SK-N-SH (cell line): ENCODE measurements around the gene DOCK4. TPM values are rescaled to one million over a fixed set of nuclear protein-coding genes. Genes with fewer than 3 reads are reported as not detected.

ENCODE experiments used
- CTCF ChIA-PET: fragments of 300-600, 350-600 bp; formaldehyde crosslinking; extraction: SDS; loops from one replicate; lab custom pipeline; 2021; lab: Yijun Ruan, JAX
- POLR2A ChIA-PET: fragments of 350-600 bp; sonication (Branson Sonifier 250); formaldehyde crosslinking; extraction: SDS; loops from one replicate; lab custom pipeline; 2020; ENCODE audit warnings: antibody characterized with exemption, inconsistent platforms; lab: Yijun Ruan, JAX
- DNase-seq: peaks from one replicate; pipeline ENCODE4 v3.0.0; 2012
- H2AFZ ChIP-seq: fragments of 200-600 bp; sonication (generic); 2 replicates; pipeline ENCODE4 v1.8.1; 2016; ENCODE audit warnings: antibody characterized with exemption, mild to moderate bottlenecking, low read depth
- H3F3A ChIP-seq: fragments of 200-600 bp; sonication (generic); replicated peaks from 2 replicates; pipeline ENCODE3; 2016; ENCODE audit warnings: antibody characterized with exemption, mild to moderate bottlenecking; ENCODE audit not compliant: insufficient read depth
- H3K27ac ChIP-seq, 2 experiments: fragments of 200-500 bp in 1 of 2; fragments of 200-600 bp in 1 of 2; sonication (Bioruptor generic) in 1 of 2; sonication (generic), shearing (Covaris generic) in 1 of 2; 2 replicates each; pipeline versions ENCODE4 v1.5.1 to v1.6.1; 2014 to 2016; ENCODE audit warnings: low read depth in 2 of 2, inconsistent platforms in 1 of 2, low read length in 1 of 2, mild to moderate bottlenecking in 1 of 2, mixed read lengths in 1 of 2
- H3K27me3 ChIP-seq: fragments of 200-600 bp; sonication (generic), shearing (Covaris generic); 2 replicates; pipeline ENCODE4 v1.6.1; 2016; ENCODE audit warnings: mixed run types; ENCODE audit not compliant: insufficient read depth
- H3K36me3 ChIP-seq, 2 experiments: fragments of 200-500 bp in 1 of 2; fragments of 200-600 bp in 1 of 2; sonication (Bioruptor generic) in 1 of 2; sonication (generic) in 1 of 2; replicated peaks in 1 of 2; 2 replicates each; pipeline versions ENCODE3 to v1.5.1; 2014 to 2016; ENCODE audit warnings: low read length in 1 of 2, mild to moderate bottlenecking in 1 of 2; ENCODE audit not compliant: insufficient read depth in 2 of 2, control insufficient read depth in 1 of 2
- H3K4me1 ChIP-seq, 2 experiments: fragments of 200-500 bp in 1 of 2; fragments of 200-600 bp in 1 of 2; sonication (Bioruptor generic) in 1 of 2; sonication (generic), shearing (Covaris generic) in 1 of 2; 2 replicates each; pipeline versions ENCODE4 v1.5.1 to v1.6.1; 2014 to 2016; ENCODE audit warnings: low read depth in 1 of 2, low read length in 1 of 2, mixed run types in 1 of 2; ENCODE audit not compliant: insufficient read depth in 2 of 2, control insufficient read depth in 1 of 2
- H3K4me2 ChIP-seq: fragments of 200-600 bp; sonication (generic), shearing (Covaris generic); 2 replicates; pipeline ENCODE4 v1.6.1; 2017; ENCODE audit warnings: mixed run types
- H3K4me3 ChIP-seq, 2 experiments: fragments of 200-500 bp in 1 of 2; fragments of 200-600 bp in 1 of 2; sonication (Bioruptor generic) in 1 of 2; sonication (generic), shearing (Covaris generic) in 1 of 2; 2 replicates each; pipeline versions ENCODE4 v1.5.1 to v1.8.1; 2014 to 2016; ENCODE audit warnings: low read depth in 2 of 2, inconsistent platforms in 1 of 2, low read length in 1 of 2, mild to moderate bottlenecking in 1 of 2, mixed read lengths in 1 of 2, moderate library complexity in 1 of 2
- H3K79me2 ChIP-seq: fragments of 200-600 bp; sonication (generic); 2 replicates; pipeline ENCODE4 v1.8.1; 2017; ENCODE audit warnings: mild to moderate bottlenecking; ENCODE audit not compliant: insufficient read depth
- H3K9ac ChIP-seq: fragments of 200-600 bp; sonication (generic); 2 replicates; pipeline ENCODE4 v1.6.1; 2017; ENCODE audit warnings: mixed run types
- H3K9me2 ChIP-seq: fragments of 200-600 bp; sonication (generic); 2 replicates; pipeline ENCODE4 v1.6.1; 2017; ENCODE audit warnings: mixed run types
- H3K9me3 ChIP-seq: fragments of 200-600 bp; sonication (generic); 2 replicates; pipeline ENCODE4 v1.6.1; 2017; ENCODE audit warnings: mixed run types, mild to moderate bottlenecking, moderate library complexity
- H4K20me1 ChIP-seq: fragments of 200-600 bp; sonication (generic); 2 replicates; pipeline ENCODE4 v1.6.1; 2017; ENCODE audit warnings: mild to moderate bottlenecking, mixed run types; ENCODE audit not compliant: insufficient read depth
- CHD2 ChIP-seq: fragments of 150-350 bp; IDR thresholded peaks from 2 replicates; pipeline ENCODE4 v1.6.1; 2018; ENCODE audit warnings: low read length; ENCODE audit not compliant: partially characterized antibody
- FOSL2 ChIP-seq: IDR thresholded peaks from 2 replicates; pipeline ENCODE4 v1.4.0; 2012; ENCODE audit warnings: low read depth, mild to moderate bottlenecking, moderate library complexity, borderline replicate concordance
- GATA2 ChIP-seq: sonication (generic); formaldehyde crosslinking; IDR thresholded peaks from 2 replicates; pipeline ENCODE4 v1.5.0; 2020; ENCODE audit warnings: mild to moderate bottlenecking, missing genetic modification reagents
- MXI1 ChIP-seq: IDR thresholded peaks from 2 replicates; pipeline ENCODE4 v1.6.1; 2012; ENCODE audit warnings: mild to moderate bottlenecking, low read depth, low read length, improper control_type of control experiment
- NFIC ChIP-seq: IDR thresholded peaks from 2 replicates; pipeline ENCODE4 v1.4.0; 2012; ENCODE audit warnings: borderline replicate concordance
- RFX5 ChIP-seq: IDR thresholded peaks from 2 replicates; pipeline ENCODE4 v1.6.1; 2012; ENCODE audit warnings: mild to moderate bottlenecking, improper control_type of control experiment, low read length
- SIN3A ChIP-seq: IDR thresholded peaks from 2 replicates; pipeline ENCODE4 v1.6.1; 2012; ENCODE audit warnings: low read depth, mild to moderate bottlenecking, low read length, moderate library complexity, borderline replicate concordance
- YY1 ChIP-seq: IDR thresholded peaks from 2 replicates; pipeline ENCODE4 v1.4.0; 2012; ENCODE audit warnings: low read depth, mild to moderate bottlenecking
- WGBS: methylation state at CpG from one replicate; pipeline ENCODE4 v1.1.6; 2017; ENCODE audit warnings: low lambda C conversion rate; 5-methylcytosine and 5-hydroxymethylcytosine counted together
- polyA plus RNA-seq, 3 experiments: library from polyadenylated mRNA; depleted of rRNA; stranded (reverse); fragments of >200 nt; gene quantifications; 2 replicates each; pipeline ENCODE4 v1.2.3, GENCODE V29; 2012
- TF ChIP-seq, protein P1 (sequence below): IDR thresholded peaks from 2 replicates; pipeline ENCODE4 v1.6.1; 2012; ENCODE audit warnings: mild to moderate bottlenecking, low read depth, low read length, moderate library complexity
- TF ChIP-seq, protein P2 (sequence below): fragments of 150-350 bp; IDR thresholded peaks from 2 replicates; pipeline ENCODE4 v1.6.1; 2016; ENCODE audit warnings: mild to moderate bottlenecking, low read depth, low read length
- TF ChIP-seq, protein P3 (sequence below): fragments of 200-600 bp; sonication (generic); IDR thresholded peaks from 2 replicates; pipeline ENCODE4 v1.6.1; 2017; ENCODE audit warnings: antibody characterized with exemption, mild to moderate bottlenecking, moderate library complexity
- TF ChIP-seq, protein P4 (sequence below): IDR thresholded peaks from 2 replicates; pipeline ENCODE4; 2012

The DOCK4 gene
- polyA plus RNA-seq, 1 of the 3 experiments (the other 2 are of a cell fraction), result 8.5 TPM

DNA sequence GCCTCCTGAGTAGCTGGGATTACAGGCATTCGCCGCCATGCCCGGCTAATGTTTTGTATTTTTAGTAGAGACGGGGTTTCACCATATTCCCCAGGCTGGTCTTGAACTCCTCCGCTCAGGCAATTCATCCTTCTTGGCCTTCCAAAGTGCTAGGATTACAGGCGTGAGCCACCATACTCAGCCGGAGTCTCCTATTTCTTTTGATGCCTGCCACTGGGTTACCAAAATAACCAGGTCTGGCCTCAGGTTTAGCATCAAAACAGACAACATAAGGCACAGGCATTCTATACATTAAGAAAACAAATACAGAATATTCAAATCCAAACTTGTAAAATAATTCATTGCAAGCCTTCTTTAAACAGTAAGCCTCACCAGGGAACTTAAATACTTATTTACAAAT lies 354.1 kb downstream of the DOCK4 start:
- Histone ChIP-seq H4K20me1 (no peaks in the 10 kb centered on the region), H3F3A (no peaks in the 10 kb centered on the region), H3K9me3 (no peaks in the 10 kb centered on the region), H3K36me3 (no peaks in the 10 kb centered on the region), H2AFZ (no peak overlapping the region), H3K27ac (no peak overlapping the region), H3K9me2 (no peaks in the 10 kb centered on the region), H3K79me2 (no peaks in the 10 kb centered on the region), H3K9ac (no peak overlapping the region), H3K4me2 (no peak overlapping the region), H3K27me3 (no peaks in the 10 kb centered on the region), H3K4me1 (peaks cover 0 to 14% of the 10 kb centered on the region in 2 experiments; a peak in 2 of 4 replicates), H3K4me3 (no peak overlapping the region)
- ChIA-PET POLR2A (no interaction called here), CTCF (interaction anchor here (0.7 to 7.9 kb wide), 7 partner anchors 15 to 558 kb away, joined by 3 to 187 read pairs (median 51); no protein-coding TSS in a partner anchor)
- DNase-seq, result no peak
- 95% methylated on average over 7 of the region's 7 CpGs for WGBS
- TF ChIP-seq, protein P1, sequence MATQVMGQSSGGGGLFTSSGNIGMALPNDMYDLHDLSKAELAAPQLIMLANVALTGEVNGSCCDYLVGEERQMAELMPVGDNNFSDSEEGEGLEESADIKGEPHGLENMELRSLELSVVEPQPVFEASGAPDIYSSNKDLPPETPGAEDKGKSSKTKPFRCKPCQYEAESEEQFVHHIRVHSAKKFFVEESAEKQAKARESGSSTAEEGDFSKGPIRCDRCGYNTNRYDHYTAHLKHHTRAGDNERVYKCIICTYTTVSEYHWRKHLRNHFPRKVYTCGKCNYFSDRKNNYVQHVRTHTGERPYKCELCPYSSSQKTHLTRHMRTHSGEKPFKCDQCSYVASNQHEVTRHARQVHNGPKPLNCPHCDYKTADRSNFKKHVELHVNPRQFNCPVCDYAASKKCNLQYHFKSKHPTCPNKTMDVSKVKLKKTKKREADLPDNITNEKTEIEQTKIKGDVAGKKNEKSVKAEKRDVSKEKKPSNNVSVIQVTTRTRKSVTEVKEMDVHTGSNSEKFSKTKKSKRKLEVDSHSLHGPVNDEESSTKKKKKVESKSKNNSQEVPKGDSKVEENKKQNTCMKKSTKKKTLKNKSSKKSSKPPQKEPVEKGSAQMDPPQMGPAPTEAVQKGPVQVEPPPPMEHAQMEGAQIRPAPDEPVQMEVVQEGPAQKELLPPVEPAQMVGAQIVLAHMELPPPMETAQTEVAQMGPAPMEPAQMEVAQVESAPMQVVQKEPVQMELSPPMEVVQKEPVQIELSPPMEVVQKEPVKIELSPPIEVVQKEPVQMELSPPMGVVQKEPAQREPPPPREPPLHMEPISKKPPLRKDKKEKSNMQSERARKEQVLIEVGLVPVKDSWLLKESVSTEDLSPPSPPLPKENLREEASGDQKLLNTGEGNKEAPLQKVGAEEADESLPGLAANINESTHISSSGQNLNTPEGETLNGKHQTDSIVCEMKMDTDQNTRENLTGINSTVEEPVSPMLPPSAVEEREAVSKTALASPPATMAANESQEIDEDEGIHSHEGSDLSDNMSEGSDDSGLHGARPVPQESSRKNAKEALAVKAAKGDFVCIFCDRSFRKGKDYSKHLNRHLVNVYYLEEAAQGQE, result no peak
- TF ChIP-seq RFX5, result no peak
- TF ChIP-seq GATA2 (CRISPR knock-in tag), result no peak
- TF ChIP-seq MXI1, result no peak
- no peak for TF ChIP-seq YY1
- TF ChIP-seq CHD2, result no peak
- TF ChIP-seq NFIC, result no peak
- no peak for TF ChIP-seq SIN3A
- TF ChIP-seq, protein P2, sequence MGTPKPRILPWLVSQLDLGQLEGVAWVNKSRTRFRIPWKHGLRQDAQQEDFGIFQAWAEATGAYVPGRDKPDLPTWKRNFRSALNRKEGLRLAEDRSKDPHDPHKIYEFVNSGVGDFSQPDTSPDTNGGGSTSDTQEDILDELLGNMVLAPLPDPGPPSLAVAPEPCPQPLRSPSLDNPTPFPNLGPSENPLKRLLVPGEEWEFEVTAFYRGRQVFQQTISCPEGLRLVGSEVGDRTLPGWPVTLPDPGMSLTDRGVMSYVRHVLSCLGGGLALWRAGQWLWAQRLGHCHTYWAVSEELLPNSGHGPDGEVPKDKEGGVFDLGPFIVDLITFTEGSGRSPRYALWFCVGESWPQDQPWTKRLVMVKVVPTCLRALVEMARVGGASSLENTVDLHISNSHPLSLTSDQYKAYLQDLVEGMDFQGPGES, result no peak
- no peak for TF ChIP-seq FOSL2
- TF ChIP-seq, protein P3, sequence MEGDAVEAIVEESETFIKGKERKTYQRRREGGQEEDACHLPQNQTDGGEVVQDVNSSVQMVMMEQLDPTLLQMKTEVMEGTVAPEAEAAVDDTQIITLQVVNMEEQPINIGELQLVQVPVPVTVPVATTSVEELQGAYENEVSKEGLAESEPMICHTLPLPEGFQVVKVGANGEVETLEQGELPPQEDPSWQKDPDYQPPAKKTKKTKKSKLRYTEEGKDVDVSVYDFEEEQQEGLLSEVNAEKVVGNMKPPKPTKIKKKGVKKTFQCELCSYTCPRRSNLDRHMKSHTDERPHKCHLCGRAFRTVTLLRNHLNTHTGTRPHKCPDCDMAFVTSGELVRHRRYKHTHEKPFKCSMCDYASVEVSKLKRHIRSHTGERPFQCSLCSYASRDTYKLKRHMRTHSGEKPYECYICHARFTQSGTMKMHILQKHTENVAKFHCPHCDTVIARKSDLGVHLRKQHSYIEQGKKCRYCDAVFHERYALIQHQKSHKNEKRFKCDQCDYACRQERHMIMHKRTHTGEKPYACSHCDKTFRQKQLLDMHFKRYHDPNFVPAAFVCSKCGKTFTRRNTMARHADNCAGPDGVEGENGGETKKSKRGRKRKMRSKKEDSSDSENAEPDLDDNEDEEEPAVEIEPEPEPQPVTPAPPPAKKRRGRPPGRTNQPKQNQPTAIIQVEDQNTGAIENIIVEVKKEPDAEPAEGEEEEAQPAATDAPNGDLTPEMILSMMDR, result no peak
- TF ChIP-seq, protein P4, sequence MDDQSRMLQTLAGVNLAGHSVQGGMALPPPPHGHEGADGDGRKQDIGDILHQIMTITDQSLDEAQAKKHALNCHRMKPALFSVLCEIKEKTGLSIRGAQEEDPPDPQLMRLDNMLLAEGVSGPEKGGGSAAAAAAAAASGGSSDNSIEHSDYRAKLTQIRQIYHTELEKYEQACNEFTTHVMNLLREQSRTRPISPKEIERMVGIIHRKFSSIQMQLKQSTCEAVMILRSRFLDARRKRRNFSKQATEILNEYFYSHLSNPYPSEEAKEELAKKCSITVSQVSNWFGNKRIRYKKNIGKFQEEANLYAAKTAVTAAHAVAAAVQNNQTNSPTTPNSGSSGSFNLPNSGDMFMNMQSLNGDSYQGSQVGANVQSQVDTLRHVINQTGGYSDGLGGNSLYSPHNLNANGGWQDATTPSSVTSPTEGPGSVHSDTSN, result no peak
- TF ChIP-seq, all 33 proteins: peak for 0
